Progenitor cell of endocrine pancreas (in vitro differentiated cells): ENCODE results near the gene SKI. TPM values are rescaled to one million over a fixed set of nuclear protein-coding genes. Genes with fewer than 3 reads are reported as not detected.

Source experiments
- DNase-seq: peaks from one replicate; pipeline ENCODE4 v3.0.0; 2021; ENCODE audit warnings: low spot score; ENCODE audit not compliant: unreplicated experiment
- H3K27ac Mint-ChIP-seq: 2 replicates; pipeline ENCODE4 v1.8.0; 2021; ENCODE audit warnings: mild to moderate bottlenecking, moderate library complexity, mixed read lengths
- H3K27me3 Mint-ChIP-seq: 2 replicates; pipeline ENCODE4 v1.8.0; 2021; ENCODE audit warnings: mixed read lengths
- H3K36me3 Mint-ChIP-seq: 2 replicates; pipeline ENCODE4 v1.8.0; 2022; ENCODE audit warnings: mixed read lengths; ENCODE audit not compliant: insufficient read depth
- H3K4me1 Mint-ChIP-seq: 2 replicates; pipeline ENCODE4 v1.8.0; 2021; ENCODE audit warnings: low read depth, mixed read lengths
- H3K4me3 Mint-ChIP-seq: 2 replicates; pipeline ENCODE4 v1.8.0; 2021; ENCODE audit warnings: low read depth, mild to moderate bottlenecking, moderate library complexity, mixed read lengths
- H3K9me3 Mint-ChIP-seq: 2 replicates; pipeline ENCODE4 v1.8.0; 2021; ENCODE audit warnings: low read depth, mixed read lengths
- CTCF ChIP-seq: fragments of 200-600 bp; sonication (generic); IDR thresholded peaks from one replicate; pipeline ENCODE4 v1.5.0; 2021; ENCODE audit warnings: antibody characterized with exemption, mild to moderate bottlenecking; ENCODE audit not compliant: unreplicated experiment
- total RNA-seq: library from RNA; stranded (reverse); gene quantifications from 2 replicates; pipeline ENCODE4 v1.2.1, GENCODE V29; 2021

The SKI gene
- total RNA-seq, 1 donor from 2014 or later = 56.2 TPM

GRCh38 chr1:2340086-2340917 lies 112.2 kb downstream of the SKI start:
- Mint-ChIP-seq H3K36me3 (no peaks in the 10 kb centered on the region), H3K27ac (peak overlapping the region; percentile 33), H3K9me3 (no peaks in the 10 kb centered on the region), H3K27me3 (no peaks in the 10 kb centered on the region), H3K4me1 (no peaks in the 10 kb centered on the region), H3K4me3 (no peak overlapping the region)
- no peak for DNase-seq
- TF ChIP-seq CTCF = no peak

GRCh38 chr1:2340918-2341254 lies 112.8 kb downstream of the SKI start:
- Mint-ChIP-seq H3K27ac (no peak overlapping the region), H3K4me3 (no peak overlapping the region), H3K27me3 (no peaks in the 10 kb centered on the region), H3K9me3 (no peaks in the 10 kb centered on the region), H3K36me3 (no peaks in the 10 kb centered on the region), H3K4me1 (no peaks in the 10 kb centered on the region)
- no peak for TF ChIP-seq CTCF
- DNase-seq = no peak

GRCh38 chr1:2341706-2342383 lies 113.7 kb downstream of the SKI start:
- H3K36me3 Mint-ChIP-seq = no peaks in the 10 kb centered on the region
- DNase-seq = no peak
- H3K27ac Mint-ChIP-seq = no peak overlapping the region
- H3K27me3 Mint-ChIP-seq = no peaks in the 10 kb centered on the region
- no peaks in the 10 kb centered on the region for H3K4me1 Mint-ChIP-seq
- TF ChIP-seq CTCF = no peak
- H3K9me3 Mint-ChIP-seq = no peaks in the 10 kb centered on the region
- no peak overlapping the region for H3K4me3 Mint-ChIP-seq

DNA sequence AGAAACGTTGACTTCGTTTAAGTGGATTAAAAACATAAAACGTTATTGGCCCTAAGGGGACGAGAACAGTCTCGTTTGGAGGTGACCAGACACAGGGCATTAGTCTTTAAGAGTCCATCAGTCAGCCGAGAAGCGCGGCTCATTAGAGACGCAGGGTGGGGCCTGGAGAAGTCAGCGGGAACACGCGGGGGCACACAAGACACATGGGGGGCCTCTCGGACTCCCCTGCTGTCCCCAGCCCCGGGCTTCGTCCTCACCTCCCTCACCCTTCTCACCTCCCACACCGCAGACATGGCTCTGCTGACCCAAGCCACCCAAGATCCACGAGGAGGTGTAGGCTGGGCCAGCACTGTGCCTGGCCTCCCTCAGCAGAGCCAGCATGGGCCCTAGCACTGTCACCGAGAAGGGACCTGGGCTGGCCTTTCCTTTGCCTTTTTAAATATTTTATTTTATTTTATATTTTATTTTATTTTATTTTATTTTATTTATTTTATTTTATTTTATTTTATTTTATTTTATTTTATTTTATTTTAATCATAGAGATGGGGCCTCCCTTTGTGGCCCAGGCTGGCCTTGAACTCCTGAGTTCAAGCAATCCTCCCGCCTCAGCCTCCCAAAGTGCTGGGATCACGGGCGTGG lies 114.4 kb downstream of the SKI start:
- H3K27ac Mint-ChIP-seq = no peak overlapping the region

More for the DNA sequence above, 114.4 kb downstream of the SKI start:
- Mint-ChIP-seq H3K4me3 (no peak overlapping the region), H3K36me3 (no peaks in the 10 kb centered on the region), H3K27me3 (no peaks in the 10 kb centered on the region), H3K4me1 (no peaks in the 10 kb centered on the region), H3K9me3 (no peaks in the 10 kb centered on the region)
- TF ChIP-seq CTCF = no peak
- DNase-seq = no peak
